GM20000 (cell line): ENCODE results near the gene SMURF1.

Experiments
- DNase-seq: peaks from one replicate; pipeline ENCODE4 v3.0.0; 2012; ENCODE audit warnings: low spot score
- CTCF ChIP-seq: IDR thresholded peaks from 2 replicates; pipeline ENCODE4 v1.5.1; 2012; ENCODE audit warnings: mild to moderate bottlenecking, control low read depth; ENCODE audit errors: extremely low read depth, missing control alignments

Gene SMURF1

GRCh38 chr7:99001482-99002147 lies 142.3 kb downstream of the SMURF1 start:
- TF ChIP-seq CTCF = no peak
- DNase-seq = no peak

- TF ChIP-seq CTCF = no peak
- DNase-seq = no peak
Measured at GRCh38 chr7:99000904-99001465, 142.9 kb downstream of the SMURF1 start.

- no peak for DNase-seq
- no peak for TF ChIP-seq CTCF
Measured at GRCh38 chr7:99000196-99000903, 143.6 kb downstream of the SMURF1 start.

GRCh38 chr7:98998821-98999725 lies 144.8 kb downstream of the SMURF1 start:
- TF ChIP-seq CTCF = no peak
- no peak for DNase-seq

- DNase-seq = no peak
- no peak for TF ChIP-seq CTCF
Measured at GRCh38 chr7:98997846-98998245, 146.1 kb downstream of the SMURF1 start.

GRCh38 chr7:98996150-98996552 lies 147.8 kb downstream of the SMURF1 start:
- peak; percentile 69 for DNase-seq
- TF ChIP-seq CTCF = no peak
